Mesendoderm (in vitro differentiated cells): Measurements from ENCODE around the gene RDM1.

Source experiments
- DNase-seq: peaks from one replicate; pipeline ENCODE4 v3.0.0; 2013
- H2AK5ac ChIP-seq: 2 replicates; pipeline ENCODE4 v1.6.1; 2013; ENCODE audit warnings: low read length, inconsistent platforms
- H2BK120ac ChIP-seq: 2 replicates; pipeline ENCODE4 v1.6.1; 2013; ENCODE audit warnings: low read depth, mild to moderate bottlenecking, low read length, moderate library complexity, mixed read lengths
- H2BK15ac ChIP-seq: replicated peaks from 2 replicates; pipeline ENCODE4 v1.6.1; 2013; ENCODE audit warnings: low read depth, mild to moderate bottlenecking, moderate library complexity
- H2BK5ac ChIP-seq: 2 replicates; pipeline ENCODE4 v1.6.1; 2013; ENCODE audit warnings: low read length, inconsistent platforms
- H3K18ac ChIP-seq: 2 replicates; pipeline ENCODE4 v1.6.1; 2013; ENCODE audit warnings: mild to moderate bottlenecking, low read length, mixed read lengths
- H3K23ac ChIP-seq: one replicate; pipeline ENCODE4 v1.6.1; 2013; ENCODE audit warnings: low read length
- H3K27ac ChIP-seq: 2 replicates; pipeline ENCODE4 v1.5.1; 2013; ENCODE audit warnings: low read depth, mild to moderate bottlenecking, inconsistent platforms, low read length, moderate library complexity
- H3K27me3 ChIP-seq: 2 replicates; pipeline ENCODE4 v1.6.1; 2013; ENCODE audit warnings: low read length, control low read depth, mild to moderate bottlenecking, inconsistent platforms; ENCODE audit not compliant: insufficient read depth, poor library complexity
- H3K36me3 ChIP-seq: 2 replicates; pipeline ENCODE4 v1.6.1; 2013; ENCODE audit warnings: low read length, inconsistent platforms; ENCODE audit not compliant: control insufficient read depth, insufficient read depth
- H3K4ac ChIP-seq: one replicate; pipeline ENCODE4 v1.6.1; 2013; ENCODE audit warnings: low read depth, mild to moderate bottlenecking, low read length, moderate library complexity
- H3K4me1 ChIP-seq: 2 replicates; pipeline ENCODE4 v1.6.1; 2013; ENCODE audit warnings: low read depth, low read length, inconsistent platforms; ENCODE audit not compliant: control insufficient read depth
- H3K4me2 ChIP-seq: 2 replicates; pipeline ENCODE4 v1.6.1; 2013; ENCODE audit warnings: low read length
- H3K4me3 ChIP-seq: 2 replicates; pipeline ENCODE4 v1.5.1; 2013; ENCODE audit warnings: mild to moderate bottlenecking, low read length
- H3K56ac ChIP-seq: one replicate; pipeline ENCODE4 v1.6.1; 2013; ENCODE audit warnings: low read length
- H3K79me1 ChIP-seq: 2 replicates; pipeline ENCODE4 v1.6.1; 2013; ENCODE audit warnings: low read length, inconsistent platforms
- H3K79me2 ChIP-seq: 2 replicates; pipeline ENCODE4 v1.6.1; 2013; ENCODE audit warnings: mild to moderate bottlenecking, low read length; ENCODE audit not compliant: control insufficient read depth, insufficient read depth
- H3K9ac ChIP-seq: 2 replicates; pipeline ENCODE4 v1.6.1; 2013; ENCODE audit warnings: low read length, inconsistent platforms
- H4K5ac ChIP-seq: one replicate; pipeline ENCODE4 v1.6.1; 2013; ENCODE audit warnings: low read length
- H4K8ac ChIP-seq: one replicate; pipeline ENCODE4 v1.6.1; 2013; ENCODE audit warnings: low read depth, mild to moderate bottlenecking, control low read depth, low read length, moderate library complexity
- WGBS: extraction: QIAGEN DNeasy Blood & Tissue Kit; methylation state at CpG from one replicate; pipeline ENCODE4 v1.1.7; 2013; ENCODE audit warnings: low lambda C conversion rate, missing lambda C conversion rate; ENCODE audit not compliant: insufficient coverage; ENCODE audit errors: extremely low coverage; 5-methylcytosine and 5-hydroxymethylcytosine counted together
- small RNA-seq: library from polyadenylated mRNA; stranded (forward); fragments of <200 nt; extraction: miRNeasy Mini kit (QIAGEN cat#:217004); gene quantifications from one replicate; pipeline ENCODE3, GENCODE V24; 2013; ENCODE audit not compliant: insufficient read depth

Gene RDM1

DNA sequence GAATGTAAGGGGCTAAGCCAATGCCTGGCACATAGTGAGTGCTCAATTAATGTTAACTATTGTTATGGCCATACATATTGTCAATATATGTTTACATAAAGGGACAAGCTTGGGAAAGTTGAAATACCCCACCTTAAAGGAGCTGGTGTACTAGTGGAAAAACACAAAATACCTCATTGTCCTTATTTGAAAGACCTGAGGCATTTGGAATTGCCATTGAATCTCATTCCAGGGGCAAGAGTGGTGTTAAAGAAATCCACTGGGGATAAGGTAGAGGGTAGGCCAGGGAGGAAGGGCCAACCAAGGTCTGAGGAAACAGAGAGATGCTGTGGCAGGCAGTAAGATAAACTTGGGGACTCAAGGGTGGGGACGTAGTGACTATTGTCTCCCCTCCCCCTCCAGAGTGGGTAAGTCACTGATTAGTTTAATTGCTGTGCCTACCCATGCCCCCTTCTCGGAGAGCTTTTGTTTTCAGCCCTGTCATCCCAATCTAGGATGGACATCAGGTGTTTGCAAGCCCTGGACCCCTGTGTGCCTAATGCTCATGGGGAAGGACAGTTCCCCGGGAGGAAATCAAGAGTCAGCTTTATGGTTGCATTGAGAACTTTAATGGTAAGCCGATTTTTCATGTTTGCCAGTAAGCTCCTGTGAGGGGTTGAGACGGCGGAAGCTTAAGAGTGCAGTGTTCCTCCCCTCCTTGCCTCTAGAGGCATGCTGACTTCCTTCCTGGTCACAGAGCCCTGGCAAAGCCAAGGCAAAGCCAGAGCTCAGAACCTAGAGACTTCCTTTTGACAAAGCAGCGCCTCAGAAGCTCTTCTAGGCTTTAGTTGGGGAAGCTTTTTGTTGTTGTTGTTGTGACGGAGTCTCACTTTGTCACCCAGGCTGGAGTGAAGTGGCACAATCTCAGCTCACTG is 59.4 kb downstream of the RDM1 start:
- H2BK15ac ChIP-seq = no peak overlapping the region
- H3K79me1 ChIP-seq = no peaks in the 10 kb centered on the region
- H2BK5ac ChIP-seq = no peak overlapping the region
- no peak overlapping the region for H3K56ac ChIP-seq
- no peak overlapping the region for H3K9ac ChIP-seq
- no peaks in the 10 kb centered on the region for H3K27me3 ChIP-seq
- no CpG with 5 or more reads among the region's 8 CpGs for WGBS
- H2BK120ac ChIP-seq = no peak overlapping the region
- H3K4me1 ChIP-seq = no peaks in the 10 kb centered on the region
- no peak overlapping the region for H3K4me3 ChIP-seq
- H3K27ac ChIP-seq = no peak overlapping the region
- no peak overlapping the region for H3K18ac ChIP-seq
- H3K4me2 ChIP-seq = no peak overlapping the region
- peak; percentile 70 for DNase-seq
- no peak overlapping the region for H4K8ac ChIP-seq
- no peak overlapping the region for H3K4ac ChIP-seq
- H2AK5ac ChIP-seq = no peak overlapping the region
- no peak overlapping the region for H3K23ac ChIP-seq
- H3K79me2 ChIP-seq = no peaks in the 10 kb centered on the region
- no peaks in the 10 kb centered on the region for H3K36me3 ChIP-seq
- no peak overlapping the region for H4K5ac ChIP-seq

DNA sequence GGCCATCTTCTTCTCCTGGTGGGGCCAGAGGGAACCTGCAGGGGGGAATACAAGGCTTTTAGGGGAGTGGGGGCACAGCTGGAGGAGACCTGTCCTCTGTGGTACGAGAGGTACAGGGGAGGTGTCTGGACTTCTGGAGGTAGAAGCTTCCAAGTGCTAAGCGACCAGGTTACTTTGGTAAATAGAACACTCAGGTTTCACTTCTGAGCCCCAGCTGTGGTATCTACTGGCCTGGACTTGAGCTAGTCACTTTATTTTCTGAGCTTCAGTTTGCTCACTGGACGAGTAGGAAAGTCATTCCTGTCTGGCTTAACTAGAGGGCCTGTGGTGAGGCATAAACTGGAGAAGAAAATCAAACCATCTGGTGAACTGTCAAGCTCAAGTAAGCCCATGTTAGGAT is 61.8 kb downstream of the RDM1 start, which contains the start of gene HEATR9:
Gene HEATR9 (minus strand): TSS at position 155 of the 400 bp plus-strand sequence. CDS start 149 bp downstream, at position 6.
- no peak within 1 kb of the TSS for H3K18ac ChIP-seq
- H2BK120ac ChIP-seq = no peak within 1 kb of the TSS
- no peak within 1 kb of the TSS for H3K9ac ChIP-seq
- no peaks in the 10 kb centered on the region for H3K27me3 ChIP-seq
- no peaks in the 10 kb centered on the region for H3K79me2 ChIP-seq
- H2BK5ac ChIP-seq = no peak within 1 kb of the TSS
- H3K23ac ChIP-seq = no peak within 1 kb of the TSS
- no peak within 1 kb of the TSS for H2BK15ac ChIP-seq
- H2AK5ac ChIP-seq = no peak within 1 kb of the TSS
- DNase-seq = no peak
- H3K4ac ChIP-seq = no peak within 1 kb of the TSS
- no peak within 1 kb of the TSS for H4K8ac ChIP-seq
- H3K4me2 ChIP-seq = no peak within 1 kb of the TSS
- WGBS = no CpG with 5 or more reads among the region's 3 CpGs
- no peaks in the 10 kb centered on the region for H3K4me1 ChIP-seq
- H3K79me1 ChIP-seq = no peaks in the 10 kb centered on the region
- H3K56ac ChIP-seq = no peak within 1 kb of the TSS
- no peak within 1 kb of the TSS for H4K5ac ChIP-seq
- H3K27ac ChIP-seq = no peak within 1 kb of the TSS
- H3K36me3 ChIP-seq = no peaks in the 10 kb centered on the region
- no peak within 1 kb of the TSS for H3K4me3 ChIP-seq

Small RNA genes lying within 50 kb of the gene (small RNA-seq; reads per million reads assigned to genes)
- 9.5 reads per million, percentile 85 among the genes with 10 or more reads in this experiment for gene RF00100
